Activated T-cell treated with anti-CD3 and anti-CD28 coated beads, Interleukin-2, amount 50 U/mL, for 24 hours (primary cell): Measurements from ENCODE around the gene IGHMBP2.
A peak's percentile ranks its signal among the peaks of the same experiment; 100 is the strongest.
"Not testable (repeated sequence)": the region's sequence is repeated elsewhere in the genome, so short reads cannot be mapped to it uniquely, and the experiment has no call there.

Experiments used
- DNase-seq: peaks from one replicate; pipeline ENCODE4 v3.0.0-alpha.2; 2020
- H3K27ac Mint-ChIP-seq: 2 replicates; pipeline ENCODE4 v1.8.0; 2020; ENCODE audit warnings: mild to moderate bottlenecking, mixed read lengths
- H3K27me3 Mint-ChIP-seq: 2 replicates; pipeline ENCODE4 v1.8.0; 2020; ENCODE audit warnings: mixed read lengths
- H3K36me3 Mint-ChIP-seq: 2 replicates; pipeline ENCODE4 v1.8.0; 2020; ENCODE audit warnings: low read depth, mixed read lengths
- H3K4me1 Mint-ChIP-seq: 2 replicates; pipeline ENCODE4 v1.8.0; 2020; ENCODE audit warnings: low read depth, mixed read lengths
- H3K4me3 Mint-ChIP-seq: 2 replicates; pipeline ENCODE4 v1.8.0; 2020; ENCODE audit warnings: mild to moderate bottlenecking, moderate library complexity, mixed read lengths
- H3K9me3 Mint-ChIP-seq: 2 replicates; pipeline ENCODE4 v1.8.0; 2020; ENCODE audit warnings: mixed read lengths

Gene IGHMBP2

DNA sequence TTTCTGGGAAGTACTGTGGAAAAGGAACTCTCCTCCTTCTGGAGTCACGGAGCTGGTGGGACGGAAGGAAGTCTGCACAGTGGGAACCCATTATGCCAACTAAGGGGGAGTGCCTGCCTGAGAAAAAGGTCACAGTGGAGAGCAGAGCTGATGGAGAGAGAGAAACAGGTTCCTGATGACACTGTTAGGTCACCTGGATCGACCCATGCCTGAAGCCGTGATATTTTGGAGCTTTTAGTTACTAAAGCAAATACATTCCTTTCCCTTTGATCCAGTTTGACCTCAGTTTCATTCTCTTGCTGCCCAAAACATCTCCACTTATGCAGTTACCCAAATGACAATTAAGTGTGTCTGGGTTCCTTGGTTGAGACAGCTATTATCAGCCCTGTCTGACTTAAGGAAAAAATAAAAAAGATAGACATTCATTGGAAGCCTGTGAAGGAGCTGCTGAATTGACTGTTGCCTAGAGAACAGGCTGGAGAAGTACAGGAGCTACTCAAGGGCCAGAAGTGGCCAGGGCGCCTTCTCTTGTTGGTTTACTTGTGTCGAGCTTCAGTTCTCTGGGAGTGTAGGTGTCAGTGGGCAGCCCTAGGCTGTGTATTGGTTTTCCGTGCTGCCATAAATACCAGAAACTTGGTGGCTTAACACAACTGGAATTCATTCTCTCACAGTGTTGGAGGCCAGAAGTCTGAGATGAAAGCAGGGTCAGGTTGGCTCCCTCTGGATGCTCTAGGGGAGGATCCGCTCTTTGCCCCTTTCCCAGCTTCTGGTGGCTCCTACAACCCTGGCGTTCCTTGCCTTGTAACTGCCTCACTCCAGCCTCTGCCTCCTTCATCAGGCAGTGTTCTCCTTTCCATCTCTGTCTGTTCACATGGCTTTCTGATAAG, 63.4 kb downstream of the IGHMBP2 start:
- Mint-ChIP-seq H3K27ac (no peak overlapping the region), H3K4me1 (peaks cover 22% of the 10 kb centered on the region), H3K4me3 (no peak overlapping the region), H3K9me3 (no peaks in the 10 kb centered on the region), H3K36me3 (no peaks in the 10 kb centered on the region), H3K27me3 (peaks cover 5% of the 10 kb centered on the region)
- DNase-seq: no peak

DNA sequence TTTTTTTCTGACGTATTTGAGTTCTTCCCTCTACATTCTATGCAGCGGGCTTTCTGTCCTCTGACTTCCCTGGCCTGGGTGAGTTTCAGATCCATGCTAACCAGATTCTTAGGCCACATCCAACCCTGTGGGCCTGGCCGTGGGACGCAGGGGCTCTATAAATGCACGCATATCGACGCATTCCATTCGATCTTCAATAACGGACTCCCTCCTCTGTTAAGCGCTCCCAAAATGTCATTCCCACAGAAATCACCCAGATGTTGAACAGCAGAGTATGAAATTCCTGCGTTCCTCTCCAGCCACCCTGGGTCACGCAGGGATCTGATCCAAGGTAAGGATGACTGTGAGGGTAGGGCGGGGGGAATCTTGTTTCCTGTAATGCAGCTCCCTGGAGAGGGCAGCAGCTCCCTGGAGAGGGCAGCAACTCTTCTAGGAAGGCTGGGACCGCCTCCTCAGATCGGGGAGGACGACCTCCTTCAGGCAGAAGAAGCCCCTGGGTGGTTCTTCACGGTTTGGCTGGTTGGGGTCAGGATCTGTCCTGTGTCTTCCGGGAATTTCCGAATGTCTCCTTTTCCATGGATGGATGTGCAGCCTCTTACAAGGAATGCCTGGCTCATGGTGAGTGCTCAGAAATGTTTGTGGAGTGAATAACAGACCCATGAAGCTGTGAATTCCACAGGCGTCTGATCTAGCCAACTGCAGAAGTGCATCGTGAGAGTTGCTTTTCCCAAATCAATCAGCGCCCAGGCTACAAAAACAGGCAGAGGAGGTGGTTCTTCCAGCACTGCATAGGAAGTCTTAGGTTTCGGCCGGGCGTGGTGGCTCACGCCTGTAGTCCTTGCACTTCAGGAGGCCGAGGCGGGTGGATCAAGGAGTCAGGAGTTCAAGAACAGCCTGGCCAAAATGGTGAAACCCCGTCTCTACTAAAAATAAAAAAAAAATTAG, 64.9 kb downstream of the IGHMBP2 start:
- peaks cover 5% of the 10 kb centered on the region for H3K27me3 Mint-ChIP-seq
- H3K9me3 Mint-ChIP-seq: no peaks in the 10 kb centered on the region
- H3K4me1 Mint-ChIP-seq: peaks cover 15% of the 10 kb centered on the region
- H3K4me3 Mint-ChIP-seq: no peak overlapping the region
- no peak for DNase-seq
- H3K36me3 Mint-ChIP-seq: no peaks in the 10 kb centered on the region
- no peak overlapping the region for H3K27ac Mint-ChIP-seq

DNA sequence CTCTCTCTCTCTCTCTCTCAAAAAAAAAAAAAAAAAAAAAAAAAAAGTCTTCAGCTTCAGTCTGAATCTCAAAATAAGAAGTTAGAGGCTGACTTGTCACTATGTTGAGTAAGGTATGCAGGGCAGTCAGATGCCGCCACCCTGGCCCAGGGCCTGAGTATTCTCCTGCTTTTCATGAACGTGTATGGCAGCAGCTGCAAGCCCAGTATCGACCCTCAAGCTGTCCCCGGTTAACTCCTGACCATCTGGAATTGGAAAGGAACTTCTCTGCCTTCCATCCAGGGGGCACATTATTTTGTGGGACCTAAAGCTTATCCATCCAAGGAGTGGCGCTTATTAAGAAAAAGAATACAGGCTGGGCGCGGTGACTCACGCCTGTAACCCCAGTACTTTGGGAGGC, 65.7 kb downstream of the IGHMBP2 start:
- DNase-seq: no peak
- no peaks in the 10 kb centered on the region for H3K9me3 Mint-ChIP-seq
- no peak overlapping the region for H3K27ac Mint-ChIP-seq
- H3K36me3 Mint-ChIP-seq: no peaks in the 10 kb centered on the region
- peaks cover 5% of the 10 kb centered on the region for H3K27me3 Mint-ChIP-seq
- H3K4me1 Mint-ChIP-seq: peaks cover 11% of the 10 kb centered on the region
- no peak overlapping the region for H3K4me3 Mint-ChIP-seq

DNA sequence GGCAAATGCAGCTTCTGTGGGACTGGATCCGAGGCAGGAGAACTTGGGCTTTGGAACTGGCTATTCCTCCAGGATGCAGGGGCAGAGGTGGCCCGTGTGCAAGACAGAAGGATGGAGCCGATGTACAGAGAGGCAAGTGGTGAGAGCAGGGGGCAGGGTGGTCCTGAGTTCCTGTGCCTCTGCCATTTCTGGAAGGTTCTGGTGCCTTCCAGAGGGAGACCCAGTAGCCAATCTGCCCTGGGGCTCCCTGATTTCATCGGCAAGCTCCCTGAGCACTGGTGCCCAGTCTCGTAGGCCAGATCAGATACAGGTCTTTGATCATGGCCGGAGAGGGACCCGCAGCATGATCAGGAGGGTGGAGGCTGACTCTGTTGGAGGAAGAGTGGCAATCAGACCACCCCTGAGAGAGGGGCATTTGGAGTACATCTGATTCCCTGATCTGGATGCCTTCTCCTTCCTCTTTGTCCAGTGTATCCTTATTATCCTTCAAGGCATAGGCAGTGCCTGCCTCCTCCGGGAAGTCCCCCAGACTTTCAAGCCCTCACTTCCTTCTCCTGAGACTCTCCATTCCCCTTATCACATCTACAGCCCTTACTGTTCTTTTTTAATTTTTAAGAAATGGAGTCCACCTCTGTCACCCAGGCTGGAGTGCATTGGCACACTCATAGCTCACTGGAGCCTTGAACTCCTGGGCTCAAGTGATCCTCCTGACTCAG, 67.4 kb downstream of the IGHMBP2 start:
- Mint-ChIP-seq H3K4me1 (peaks cover 4% of the 10 kb centered on the region), H3K9me3 (no peaks in the 10 kb centered on the region), H3K36me3 (no peaks in the 10 kb centered on the region), H3K4me3 (no peak overlapping the region), H3K27me3 (peaks cover 5% of the 10 kb centered on the region), H3K27ac (no peak overlapping the region)
- no peak for DNase-seq

DNA sequence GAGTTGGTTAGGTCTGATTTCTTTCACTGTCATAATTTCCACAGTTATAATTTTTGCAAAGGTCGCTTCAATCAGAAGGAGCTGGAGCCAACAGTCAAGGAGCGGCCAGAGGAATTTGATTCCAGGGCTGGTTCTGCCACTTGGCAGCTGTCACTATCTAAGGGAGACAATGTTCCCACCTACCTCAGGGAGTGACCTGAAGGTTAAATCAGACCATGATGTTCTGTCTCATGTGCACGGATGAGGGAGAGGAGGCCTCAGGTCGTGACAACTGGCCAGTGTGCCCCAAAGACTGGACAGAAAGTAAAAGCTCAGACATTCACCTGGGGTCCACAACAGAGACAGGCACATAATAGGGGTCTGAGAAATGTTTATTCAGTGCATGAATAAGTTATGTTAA, 69.5 kb downstream of the IGHMBP2 start:
- H3K4me1 Mint-ChIP-seq: peaks cover 2% of the 10 kb centered on the region
- H3K4me3 Mint-ChIP-seq: no peak overlapping the region
- peaks cover 3% of the 10 kb centered on the region for H3K27me3 Mint-ChIP-seq
- no peak overlapping the region for H3K27ac Mint-ChIP-seq
- no peak for DNase-seq
- H3K36me3 Mint-ChIP-seq: no peaks in the 10 kb centered on the region
- no peaks in the 10 kb centered on the region for H3K9me3 Mint-ChIP-seq

DNA sequence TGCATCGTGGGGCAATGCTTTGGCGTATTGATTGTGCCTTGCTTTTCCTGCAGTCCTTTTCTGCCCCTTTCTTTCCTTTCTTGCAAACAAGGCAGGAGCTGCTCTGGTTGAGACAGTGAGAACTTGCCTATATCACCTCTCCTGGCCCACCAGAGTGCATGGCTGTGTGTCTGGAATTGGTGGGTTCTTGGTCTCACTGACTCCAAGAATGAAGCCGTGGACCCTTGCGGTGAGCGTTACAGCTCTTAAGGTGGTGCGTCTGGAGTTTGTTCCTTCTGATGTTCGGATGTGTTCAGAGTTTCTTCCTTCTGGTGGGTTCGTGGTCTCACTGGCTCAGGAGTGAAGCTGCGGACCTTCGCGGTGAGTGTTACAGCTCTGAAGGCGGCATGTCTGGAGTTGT, 70.0 kb downstream of the IGHMBP2 start:
- not testable (repeated sequence) for H3K36me3 Mint-ChIP-seq, H3K4me1 Mint-ChIP-seq, H3K4me3 Mint-ChIP-seq, DNase-seq, H3K27me3 Mint-ChIP-seq, H3K9me3 Mint-ChIP-seq, H3K27ac Mint-ChIP-seq

DNA sequence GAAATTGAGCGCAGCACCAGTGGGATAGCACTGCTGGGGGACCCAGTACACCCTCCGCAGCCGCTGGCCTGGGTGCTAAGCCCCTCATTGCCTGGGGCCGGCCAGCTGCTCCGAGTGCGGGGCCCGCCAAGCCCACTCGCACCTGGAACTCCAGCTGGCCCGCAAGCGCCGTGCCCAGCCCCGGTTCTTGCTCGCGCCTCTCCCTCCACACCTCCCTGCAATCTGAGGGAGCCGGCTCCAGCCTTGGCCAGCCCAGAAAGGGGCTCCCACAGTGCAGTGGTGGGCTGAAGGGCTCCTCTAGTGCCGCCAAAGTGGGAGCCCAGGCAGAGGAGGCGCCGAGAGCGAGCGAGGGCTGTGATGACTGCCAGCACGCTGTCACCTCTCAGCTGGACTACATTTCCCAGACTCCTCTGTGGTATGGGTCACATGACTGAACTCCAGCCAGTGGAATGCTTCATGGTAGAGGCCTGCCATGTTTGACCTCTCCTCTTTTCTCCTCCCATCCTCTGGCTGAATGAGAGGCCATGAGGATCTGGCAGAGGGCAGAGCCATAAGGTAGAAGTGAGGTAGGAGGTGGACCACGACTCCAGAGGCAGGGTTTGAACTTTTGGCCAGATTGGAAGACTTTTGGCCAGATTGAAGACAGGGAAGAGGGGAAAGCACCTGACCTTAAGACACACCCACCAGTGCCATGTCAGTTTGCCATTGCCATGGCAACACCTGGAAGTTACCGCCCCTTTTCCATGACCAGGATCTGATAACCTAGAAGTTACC, 70.9 kb downstream of the IGHMBP2 start:
- H3K27me3 Mint-ChIP-seq: peaks cover 9% of the 10 kb centered on the region
- H3K9me3 Mint-ChIP-seq: no peaks in the 10 kb centered on the region
- H3K4me1 Mint-ChIP-seq: peaks cover 2% of the 10 kb centered on the region
- H3K36me3 Mint-ChIP-seq: no peaks in the 10 kb centered on the region
- H3K4me3 Mint-ChIP-seq: no peak overlapping the region
- peak overlapping the region; percentile 82 for H3K27ac Mint-ChIP-seq
- DNase-seq: no peak

DNA sequence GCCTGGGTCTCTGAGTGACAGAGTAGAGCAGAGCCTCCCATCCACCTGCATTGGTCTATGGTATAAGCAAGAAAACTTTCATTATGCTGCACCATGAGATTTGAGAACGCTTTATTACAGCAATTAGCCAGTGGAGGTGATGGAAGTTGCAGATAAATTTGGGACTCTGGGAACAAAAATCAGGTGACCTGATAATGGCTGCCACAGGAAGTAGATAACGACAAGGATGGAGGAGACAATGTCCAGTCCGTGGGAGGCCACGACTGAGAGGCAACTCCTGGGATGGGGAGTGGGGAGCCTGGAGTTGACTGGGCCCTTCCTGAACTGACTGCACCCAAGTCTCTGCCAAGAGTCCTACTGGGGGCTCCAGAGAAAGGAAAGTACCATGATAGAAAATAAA, 72.4 kb downstream of the IGHMBP2 start:
- H3K36me3 Mint-ChIP-seq: no peaks in the 10 kb centered on the region
- no peaks in the 10 kb centered on the region for H3K9me3 Mint-ChIP-seq
- no peak overlapping the region for H3K27ac Mint-ChIP-seq

DNA sequence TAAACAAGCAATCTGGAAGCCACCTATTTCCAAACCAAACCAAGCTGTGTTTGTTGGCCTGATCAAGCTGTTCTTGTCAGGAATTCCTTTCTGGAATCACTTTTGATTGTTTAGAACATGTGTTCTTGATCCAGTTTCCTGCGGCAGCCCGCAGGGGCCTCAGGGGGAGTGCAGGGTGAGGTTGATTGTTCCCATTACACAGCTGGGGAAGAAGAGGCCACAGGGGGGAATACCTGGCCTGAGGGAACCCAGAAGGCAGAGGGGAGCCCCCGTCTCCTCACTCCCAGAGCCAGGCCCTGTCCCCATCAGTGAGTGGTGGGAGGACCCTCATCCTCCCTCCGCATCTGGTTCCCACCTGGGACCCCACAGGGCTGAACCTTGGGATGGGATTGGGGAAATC, 72.9 kb downstream of the IGHMBP2 start:
- Mint-ChIP-seq H3K4me1 (peaks cover 2% of the 10 kb centered on the region), H3K27ac (no peak overlapping the region), H3K4me3 (no peak overlapping the region), H3K36me3 (no peaks in the 10 kb centered on the region), H3K27me3 (peaks cover 9% of the 10 kb centered on the region), H3K9me3 (no peaks in the 10 kb centered on the region)
- DNase-seq: no peak

More for the DNA sequence above, 72.4 kb downstream of the IGHMBP2 start:
- DNase-seq: no peak
- Mint-ChIP-seq H3K4me3 (no peak overlapping the region), H3K4me1 (peaks cover 2% of the 10 kb centered on the region), H3K27me3 (peaks cover 9% of the 10 kb centered on the region)

DNA sequence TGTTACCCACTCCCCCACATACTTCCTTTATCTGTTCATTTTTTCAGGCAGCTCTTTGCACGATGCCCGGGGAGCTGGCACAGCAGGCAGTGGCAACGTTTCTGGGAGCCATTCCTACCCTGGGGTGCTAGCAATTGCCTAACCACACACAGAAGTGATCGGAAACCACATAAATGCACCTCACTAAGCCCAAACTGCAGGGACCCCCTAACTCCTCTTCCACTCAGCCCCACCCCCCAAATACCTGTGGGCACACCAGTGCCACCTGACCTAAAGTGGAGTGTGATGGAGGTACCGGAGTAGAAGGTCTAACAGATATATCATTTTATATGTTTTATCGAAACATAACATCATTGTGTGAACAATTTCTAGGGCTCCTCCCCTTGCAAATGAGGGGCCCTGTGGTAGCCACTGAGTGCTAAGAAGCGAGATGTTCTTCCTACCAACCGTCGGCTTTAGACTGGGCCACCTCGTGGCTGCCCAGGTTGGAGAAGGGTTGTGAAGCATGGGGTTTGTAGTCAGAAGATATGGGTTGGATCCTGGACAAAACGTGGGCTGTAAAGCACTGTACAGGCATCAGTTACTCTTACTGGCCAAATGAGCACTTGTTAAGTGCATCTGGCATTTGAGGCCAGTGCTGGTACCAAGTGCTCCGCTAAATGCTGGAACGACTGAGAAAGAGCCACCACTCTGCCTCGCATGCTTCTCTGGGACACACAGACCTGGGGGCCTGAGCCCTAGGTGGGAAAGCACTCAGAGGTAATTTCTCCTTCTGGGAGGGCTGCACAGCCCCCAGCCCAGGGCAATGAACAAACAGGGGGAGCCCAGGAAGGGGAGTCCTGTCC, 74.3 kb downstream of the IGHMBP2 start:
- H3K27ac Mint-ChIP-seq: no peak overlapping the region

DNA sequence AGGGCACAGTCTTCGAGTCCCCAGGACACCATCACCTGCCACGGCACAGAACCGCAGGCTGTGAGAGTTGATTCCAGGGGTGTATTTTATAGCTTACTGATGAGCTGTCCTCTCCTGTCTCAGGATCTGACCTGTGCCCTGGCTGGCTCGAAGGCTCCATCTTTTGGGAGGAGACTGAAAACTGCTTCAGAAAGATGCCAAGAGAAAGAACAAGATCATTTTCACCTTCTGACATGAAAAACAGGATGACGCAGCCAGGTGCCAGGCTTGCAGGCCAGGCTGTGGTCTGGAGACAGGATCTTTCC, 74.9 kb downstream of the IGHMBP2 start:
- peaks cover 2% of the 10 kb centered on the region for H3K4me1 Mint-ChIP-seq
- H3K9me3 Mint-ChIP-seq: peaks cover 2% of the 10 kb centered on the region
- no peak overlapping the region for H3K27ac Mint-ChIP-seq
- H3K4me3 Mint-ChIP-seq: no peak overlapping the region
- no peak for DNase-seq
- no peaks in the 10 kb centered on the region for H3K36me3 Mint-ChIP-seq
- H3K27me3 Mint-ChIP-seq: peaks cover 9% of the 10 kb centered on the region

More for the DNA sequence above, 74.3 kb downstream of the IGHMBP2 start:
- H3K4me3 Mint-ChIP-seq: no peak overlapping the region
- H3K9me3 Mint-ChIP-seq: peaks cover 2% of the 10 kb centered on the region
- DNase-seq: no peak
- peaks cover 9% of the 10 kb centered on the region for H3K27me3 Mint-ChIP-seq
- peaks cover 2% of the 10 kb centered on the region for H3K4me1 Mint-ChIP-seq
- no peaks in the 10 kb centered on the region for H3K36me3 Mint-ChIP-seq

DNA sequence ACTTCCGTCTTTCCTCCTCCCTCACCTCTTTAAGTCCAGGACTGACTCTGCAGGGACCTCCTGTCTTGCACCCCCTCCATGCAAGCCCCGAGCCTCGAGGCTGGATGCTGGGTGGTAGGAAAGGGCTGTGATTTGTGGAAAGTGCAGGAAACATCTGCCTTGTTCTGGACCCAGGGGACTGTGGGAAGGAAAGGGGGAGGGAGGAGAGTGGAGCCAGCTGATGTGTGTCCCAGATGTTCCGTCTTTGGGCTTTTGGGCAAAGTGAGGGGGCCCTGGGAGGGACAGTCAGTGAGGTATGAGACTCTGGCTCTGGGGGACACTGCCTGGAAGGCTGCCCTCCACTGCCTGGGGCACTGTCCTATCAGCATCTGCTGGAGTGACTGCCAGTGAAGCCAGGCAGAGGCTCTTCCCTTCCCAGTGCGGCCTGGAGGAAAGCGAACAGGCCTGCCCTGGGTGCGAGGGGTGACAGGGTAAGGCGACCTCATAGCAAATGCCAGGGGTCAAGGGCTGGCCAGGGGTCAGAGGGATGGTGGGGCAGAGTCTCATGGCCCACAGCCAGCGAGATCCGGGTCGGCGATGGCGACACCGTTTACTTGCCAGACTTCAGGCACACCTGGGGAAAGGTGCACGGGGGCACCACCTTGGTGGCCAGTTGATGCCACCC, 75.4 kb downstream of the IGHMBP2 start:
- Mint-ChIP-seq H3K9me3 (peaks cover 2% of the 10 kb centered on the region), H3K36me3 (no peaks in the 10 kb centered on the region), H3K27me3 (peaks cover 9% of the 10 kb centered on the region), H3K27ac (no peak overlapping the region), H3K4me1 (peaks cover 2% of the 10 kb centered on the region), H3K4me3 (no peak overlapping the region)
- no peak for DNase-seq
